Smooth muscle cell of the coronary artery (primary cell): ENCODE data around the gene PAPOLB. TPM values are rescaled to one million over a fixed set of nuclear protein-coding genes. Genes with fewer than 3 reads are reported as not detected.

Experiments used
- total RNA-seq: library from RNA; depleted of rRNA; stranded (reverse); fragments of >200 nt; gene quantifications from 2 replicates; pipeline ENCODE4 v1.2.3, GENCODE V29; 2014; ENCODE audit warnings: low replicate concordance

PAPOLB gene
- total RNA-seq, result 0.08 TPM in 1 of 2 replicates, not detected in the other

GRCh38 chr7:4861673-4862072 lies at the start of gene PAPOLB:
TSS of gene PAPOLB (minus strand) at chr7:4862030. CDS start at chr7:4861810, 220 bp downstream.

GRCh38 chr7:4883372-4884144 lies 21.7 kb upstream of the PAPOLB start, which contains the start of gene RADIL:
TSS of gene RADIL (minus strand) at chr7:4883716. CDS start at chr7:4878139, 5,577 bp downstream.

Other genes with a start within 250 kb of the PAPOLB start
- gene FOXK1, start 179.7 kb downstream of the PAPOLB start, total RNA-seq, result 9.7 and 19.2 TPM in 2 replicates
- gene AP5Z1, start 86.4 kb downstream of the PAPOLB start, total RNA-seq, result 14.5 and 22.6 TPM in 2 replicates
- 0.38 TPM in 1 of 2 replicates, not detected in the other for gene RADIL, start 21.7 kb upstream of the PAPOLB start, total RNA-seq
- gene MMD2, start 97.2 kb upstream of the PAPOLB start, total RNA-seq, result not detected in 2 replicates
- gene RBAK, start 183.8 kb upstream of the PAPOLB start, total RNA-seq, result 2.9 and 6.5 TPM in 2 replicates